Fibroblast of the aortic adventitia (primary cell): ENCODE results near the gene BRINP1. TPM values are rescaled to one million over a fixed set of nuclear protein-coding genes. Genes with fewer than 3 reads are reported as not detected.

Experiments used
- DNase-seq: peaks from one replicate; pipeline ENCODE4 v3.0.0-alpha.2; 2010; ENCODE audit warnings: low read depth
- H3K4me3 ChIP-seq: 2 replicates; pipeline ENCODE4 v1.5.1; 2011; ENCODE audit warnings: low read depth, mild to moderate bottlenecking, control low read depth, low read length, moderate library complexity
- total RNA-seq: library from RNA; depleted of rRNA; stranded (reverse); fragments of >200 nt; gene quantifications from 2 replicates; pipeline ENCODE4 v1.2.3, GENCODE V29; 2012; ENCODE audit warnings: low replicate concordance
- TF ChIP-seq, protein P1 (sequence below): IDR thresholded peaks from 2 replicates; pipeline ENCODE4 v1.5.1; 2011; ENCODE audit warnings: mild to moderate bottlenecking, low read length, control low read depth, inconsistent platforms; ENCODE audit not compliant: insufficient read depth

BRINP1 gene
- total RNA-seq, 1 donor = 5.8 TPM

GRCh38 chr9:119166096-119166495, 203.1 kb downstream of the BRINP1 start:
- DNase-seq = no peak
- TF ChIP-seq, protein P1, sequence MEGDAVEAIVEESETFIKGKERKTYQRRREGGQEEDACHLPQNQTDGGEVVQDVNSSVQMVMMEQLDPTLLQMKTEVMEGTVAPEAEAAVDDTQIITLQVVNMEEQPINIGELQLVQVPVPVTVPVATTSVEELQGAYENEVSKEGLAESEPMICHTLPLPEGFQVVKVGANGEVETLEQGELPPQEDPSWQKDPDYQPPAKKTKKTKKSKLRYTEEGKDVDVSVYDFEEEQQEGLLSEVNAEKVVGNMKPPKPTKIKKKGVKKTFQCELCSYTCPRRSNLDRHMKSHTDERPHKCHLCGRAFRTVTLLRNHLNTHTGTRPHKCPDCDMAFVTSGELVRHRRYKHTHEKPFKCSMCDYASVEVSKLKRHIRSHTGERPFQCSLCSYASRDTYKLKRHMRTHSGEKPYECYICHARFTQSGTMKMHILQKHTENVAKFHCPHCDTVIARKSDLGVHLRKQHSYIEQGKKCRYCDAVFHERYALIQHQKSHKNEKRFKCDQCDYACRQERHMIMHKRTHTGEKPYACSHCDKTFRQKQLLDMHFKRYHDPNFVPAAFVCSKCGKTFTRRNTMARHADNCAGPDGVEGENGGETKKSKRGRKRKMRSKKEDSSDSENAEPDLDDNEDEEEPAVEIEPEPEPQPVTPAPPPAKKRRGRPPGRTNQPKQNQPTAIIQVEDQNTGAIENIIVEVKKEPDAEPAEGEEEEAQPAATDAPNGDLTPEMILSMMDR = no peak
- H3K4me3 ChIP-seq = no peak overlapping the region

- H3K4me3 ChIP-seq = no peak overlapping the region
- TF ChIP-seq, protein P1 = no peak
- no peak for DNase-seq
These were observed 204.1 kb downstream of the BRINP1 start for GRCh38 chr9:119165131-119165530.

DNA sequence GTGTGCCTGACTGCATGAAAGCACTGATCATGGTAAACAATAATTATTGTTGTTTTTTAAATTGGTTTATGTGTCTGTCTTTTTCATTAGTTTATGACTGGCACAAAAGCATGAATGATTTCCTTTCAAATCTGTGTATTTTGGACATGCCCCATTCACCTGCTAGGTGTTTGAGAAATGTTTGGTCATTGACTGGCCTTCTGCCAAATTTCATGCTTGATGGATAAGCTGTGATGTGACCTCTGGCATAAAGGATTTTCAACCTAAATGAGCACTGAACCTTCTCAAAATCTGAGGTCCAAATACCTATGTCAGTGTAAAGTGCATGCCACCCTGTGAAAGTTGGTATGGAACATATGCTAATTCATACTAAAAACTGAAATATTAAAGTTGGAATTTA, 204.5 kb downstream of the BRINP1 start:
- TF ChIP-seq, protein P1 = no peak
- H3K4me3 ChIP-seq = no peak overlapping the region
- no peak for DNase-seq

GRCh38 chr9:119160551-119160950, 208.7 kb downstream of the BRINP1 start:
- no peak overlapping the region for H3K4me3 ChIP-seq

GRCh38 chr9:119159386-119159785, 209.8 kb downstream of the BRINP1 start:
- TF ChIP-seq, protein P1 = no peak
- DNase-seq = no peak
- H3K4me3 ChIP-seq = no peak overlapping the region

More at GRCh38 chr9:119160551-119160950, 208.7 kb downstream of the BRINP1 start:
- no peak for DNase-seq
- TF ChIP-seq, protein P1 = no peak

DNA sequence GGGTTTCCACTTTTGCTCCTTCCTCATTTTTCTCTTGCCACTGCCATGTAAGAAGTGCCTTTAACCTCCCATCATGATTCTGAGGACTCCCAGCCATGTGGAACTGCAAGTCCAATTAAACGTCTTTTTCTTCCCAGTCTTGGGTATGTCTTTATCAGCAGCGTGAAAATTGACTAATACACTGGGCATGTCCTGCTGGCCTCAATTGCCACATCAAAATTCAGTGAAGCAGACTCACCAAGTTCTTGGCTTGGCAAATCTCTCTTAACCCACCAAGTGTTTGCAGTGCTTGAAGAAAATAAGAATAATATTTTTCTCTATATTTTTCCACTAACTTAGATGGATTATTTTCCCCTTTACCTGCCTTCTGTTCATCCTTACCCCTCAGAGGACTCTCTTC, 212.0 kb downstream of the BRINP1 start:
- DNase-seq = no peak
- H3K4me3 ChIP-seq = no peak overlapping the region

GRCh38 chr9:119156354-119156753, 212.9 kb downstream of the BRINP1 start:
- DNase-seq = no peak
- TF ChIP-seq, protein P1 = no peak
- H3K4me3 ChIP-seq = no peak overlapping the region

More for the DNA sequence above, 212.0 kb downstream of the BRINP1 start:
- TF ChIP-seq, protein P1 = no peak
